OCI-LY1 (cell line): ENCODE measurements around the gene PNO1.

ENCODE experiments used
- EZH2 ChIP-seq: fragments of 200-600 bp; sonication (generic), shearing (Covaris generic); IDR thresholded peaks from 2 replicates; pipeline ENCODE4 v1.8.0; 2017; ENCODE audit warnings: borderline replicate concordance, mixed run types, mild to moderate bottlenecking, antibody characterized with exemption, low read length, moderate library complexity, mixed read lengths
- TF ChIP-seq, protein P1 (sequence below): fragments of 200-600 bp; sonication (generic), shearing (Covaris generic); IDR thresholded peaks from 2 replicates; pipeline ENCODE4 v1.5.1; 2017; ENCODE audit warnings: mild to moderate bottlenecking, antibody characterized with exemption, low read length, moderate library complexity, mixed read lengths

DNA sequence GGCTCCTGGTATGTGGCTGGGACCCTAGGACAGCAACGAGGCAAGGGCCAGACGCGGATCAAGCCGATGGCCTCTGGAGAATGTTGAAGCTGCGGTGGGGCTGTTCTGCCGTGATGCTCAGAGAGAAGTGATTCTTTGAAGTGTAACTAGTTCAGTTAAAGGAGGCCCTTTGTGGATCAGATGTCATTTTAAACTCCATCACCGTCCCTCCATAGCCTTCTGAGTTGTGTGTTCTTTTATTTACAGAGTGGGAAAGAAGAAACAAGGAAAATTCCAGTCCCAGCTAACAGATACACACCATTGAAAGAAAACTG, 403 bp downstream of the PNO1 start:
- TF ChIP-seq, protein P1, sequence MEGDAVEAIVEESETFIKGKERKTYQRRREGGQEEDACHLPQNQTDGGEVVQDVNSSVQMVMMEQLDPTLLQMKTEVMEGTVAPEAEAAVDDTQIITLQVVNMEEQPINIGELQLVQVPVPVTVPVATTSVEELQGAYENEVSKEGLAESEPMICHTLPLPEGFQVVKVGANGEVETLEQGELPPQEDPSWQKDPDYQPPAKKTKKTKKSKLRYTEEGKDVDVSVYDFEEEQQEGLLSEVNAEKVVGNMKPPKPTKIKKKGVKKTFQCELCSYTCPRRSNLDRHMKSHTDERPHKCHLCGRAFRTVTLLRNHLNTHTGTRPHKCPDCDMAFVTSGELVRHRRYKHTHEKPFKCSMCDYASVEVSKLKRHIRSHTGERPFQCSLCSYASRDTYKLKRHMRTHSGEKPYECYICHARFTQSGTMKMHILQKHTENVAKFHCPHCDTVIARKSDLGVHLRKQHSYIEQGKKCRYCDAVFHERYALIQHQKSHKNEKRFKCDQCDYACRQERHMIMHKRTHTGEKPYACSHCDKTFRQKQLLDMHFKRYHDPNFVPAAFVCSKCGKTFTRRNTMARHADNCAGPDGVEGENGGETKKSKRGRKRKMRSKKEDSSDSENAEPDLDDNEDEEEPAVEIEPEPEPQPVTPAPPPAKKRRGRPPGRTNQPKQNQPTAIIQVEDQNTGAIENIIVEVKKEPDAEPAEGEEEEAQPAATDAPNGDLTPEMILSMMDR: no peak
- TF ChIP-seq EZH2: no peak
